Thyroid gland (tissue), 4 donors: ENCODE results near the gene KIF14. TPM values are rescaled to one million over a fixed set of nuclear protein-coding genes. Genes with fewer than 3 reads are reported as not detected.

Experiments used
- DNase-seq, 2 donors: peaks; one replicate each; pipeline ENCODE4 v3.0.0-alpha.2; 2019
- H3K27ac ChIP-seq, 3 donors: fragments of 200-600 bp; sonication (generic); 1 replicate in 2 of 3; 2 replicates in 1 of 3; pipeline ENCODE4 v1.5.1; 2016 to 2019; ENCODE audit warnings: mild to moderate bottlenecking in 1 of 3, moderate library complexity in 1 of 3
- H3K27me3 ChIP-seq: fragments of 200-600 bp; sonication (generic); one replicate; pipeline ENCODE4 v1.5.1; 2019
- H3K36me3 ChIP-seq, 2 donors: fragments of 200-600 bp; sonication (generic); one replicate each; pipeline ENCODE4 v1.5.1; 2016 to 2019
- H3K4me1 ChIP-seq, 2 donors: fragments of 200-600 bp; sonication (generic); one replicate each; pipeline ENCODE4 v1.5.1; 2017 to 2019
- H3K4me3 ChIP-seq, 3 donors: fragments of 200-600 bp; sonication (generic); replicated peaks in 1 of 3; 1 replicate in 2 of 3; 2 replicates in 1 of 3; pipeline ENCODE4 v1.5.1; 2016; ENCODE audit warnings: mild to moderate bottlenecking in 1 of 3
- H3K9me3 ChIP-seq: fragments of 200-600 bp; sonication (generic); one replicate; pipeline ENCODE4 v1.5.1; 2017
- CTCF ChIP-seq, 6 experiments: fragments of 200-600 bp in 3 of 6; fragments of 450-650 bp in 3 of 6; sonication (generic) in 3 of 6; IDR thresholded peaks; one replicate each; pipeline ENCODE4 v1.5.1; 2016 to 2019; ENCODE audit warnings: antibody characterized with exemption in 6 of 6, mild to moderate bottlenecking in 2 of 6, inconsistent platforms in 1 of 6, moderate library complexity in 1 of 6
- POLR2A ChIP-seq, 2 donors: fragments of 450-650 bp; IDR thresholded peaks; one replicate each; pipeline ENCODE4 v1.6.1; 2017; ENCODE audit warnings: antibody characterized with exemption in 2 of 2, mild to moderate bottlenecking in 2 of 2, moderate library complexity in 1 of 2
- WGBS, 2 donors: methylation state at CpG; one replicate each; pipeline ENCODE4 v1.1.5; 2017; 5-methylcytosine and 5-hydroxymethylcytosine counted together
- intact Hi-C: fragments of 100-400 bp; cut with DNase I; formaldehyde crosslinking; loops from one replicate; pipeline ENCODE4 v1.15.1; 2023
- total RNA-seq, 4 donors: library from RNA; depleted of rRNA; stranded (reverse); fragments of >200 nt; gene quantifications; one replicate each; pipeline ENCODE4 v1.2.3, GENCODE V29; 2016

The KIF14 gene
- total RNA-seq, 4 donors from 2014 or later, result 0.05 to 0.42 (median 0.18) TPM

DNA sequence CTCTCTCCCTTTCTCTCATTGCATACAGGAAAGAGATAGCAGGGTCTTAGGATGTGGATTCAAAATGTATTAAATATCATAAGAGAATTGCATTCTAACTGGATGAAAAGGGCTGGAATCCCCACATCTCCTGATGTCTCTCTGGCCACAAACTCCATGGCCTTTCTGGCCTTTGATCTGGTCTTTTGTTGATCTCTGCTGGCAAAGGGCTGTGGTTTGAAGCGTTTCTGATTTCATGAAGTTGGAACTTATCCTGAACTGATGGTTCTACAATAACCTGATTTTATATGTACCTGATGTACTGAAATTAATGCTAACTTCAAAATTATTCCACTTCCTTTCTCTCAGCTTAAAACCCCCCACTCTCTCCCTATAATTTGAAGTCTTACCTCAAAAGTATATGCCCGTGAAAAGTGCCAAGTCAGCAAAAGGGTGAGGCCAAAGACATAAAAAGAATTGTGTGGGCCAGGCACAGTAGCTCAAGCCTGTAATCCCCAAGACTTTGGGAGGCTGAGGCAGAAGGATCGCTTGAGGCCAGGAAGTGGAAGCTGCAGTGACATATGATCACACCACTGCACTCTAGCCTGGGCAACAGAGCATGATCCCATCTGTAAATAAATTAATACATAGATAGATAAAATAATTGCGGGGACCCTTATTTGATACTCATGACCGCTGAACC is 6.4 kb upstream of the KIF14 start:
- intact Hi-C loops, result loop anchor here (10.0 kb wide), 1 partner anchor 108 kb away; the partner anchor contains the start of gene CAMSAP2
- H3K9me3 ChIP-seq, result no peaks in the 10 kb centered on the region
- no peak overlapping the region for H3K4me3 ChIP-seq
- H3K27ac ChIP-seq, result no peak overlapping the region
- H3K36me3 ChIP-seq, result no peaks in the 10 kb centered on the region
- H3K4me1 ChIP-seq, result no peaks in the 10 kb centered on the region
- no peak for DNase-seq
- H3K27me3 ChIP-seq, result no peaks in the 10 kb centered on the region
- no peak for TF ChIP-seq CTCF (IDR thresholded peaks at IDR 0.05)
- no peak for TF ChIP-seq POLR2A (IDR thresholded peaks at IDR 0.05)
- WGBS, 2 donors, result 74 to 79% methylated on average over 5 of the region's 5 CpGs

GRCh38 chr1:200625381-200625824 is 4.9 kb upstream of the KIF14 start:
- Histone ChIP-seq H3K27me3 (no peaks in the 10 kb centered on the region), H3K36me3 (no peaks in the 10 kb centered on the region), H3K4me3 (no peak overlapping the region), H3K4me1 (peaks cover 0 to under 1% of the 10 kb centered on the region in 2 donors), H3K27ac (no peak overlapping the region), H3K9me3 (no peaks in the 10 kb centered on the region)
- no peak for DNase-seq
- TF ChIP-seq CTCF (IDR thresholded peaks at IDR 0.05), result no peak
- TF ChIP-seq POLR2A (IDR thresholded peaks at IDR 0.05), result no peak
- WGBS, 2 donors, result 31 to 51% methylated on average over 1 of the region's 1 CpG
- intact Hi-C loops, result loop anchor here (10.0 kb wide), 1 partner anchor 109 kb away; the partner anchor contains the start of gene CAMSAP2

- Histone ChIP-seq H3K27ac (no peak overlapping the region), H3K36me3 (no peaks in the 10 kb centered on the region), H3K4me1 (peaks cover 0 to 7% of the 10 kb centered on the region in 2 donors), H3K9me3 (no peaks in the 10 kb centered on the region), H3K4me3 (no peak overlapping the region), H3K27me3 (no peaks in the 10 kb centered on the region)
- intact Hi-C loops, result loop anchor here (10.0 kb wide), 1 partner anchor 110 kb away; the partner anchor contains the start of gene CAMSAP2
- DNase-seq, result no peak
- WGBS, 2 donors, result 96% methylated on average over 2 of the region's 2 CpGs
- TF ChIP-seq POLR2A (IDR thresholded peaks at IDR 0.05) (no peak), CTCF (IDR thresholded peaks at IDR 0.05) (no peak)
These were observed 4.3 kb upstream of the KIF14 start for GRCh38 chr1:200624679-200625335.

DNA sequence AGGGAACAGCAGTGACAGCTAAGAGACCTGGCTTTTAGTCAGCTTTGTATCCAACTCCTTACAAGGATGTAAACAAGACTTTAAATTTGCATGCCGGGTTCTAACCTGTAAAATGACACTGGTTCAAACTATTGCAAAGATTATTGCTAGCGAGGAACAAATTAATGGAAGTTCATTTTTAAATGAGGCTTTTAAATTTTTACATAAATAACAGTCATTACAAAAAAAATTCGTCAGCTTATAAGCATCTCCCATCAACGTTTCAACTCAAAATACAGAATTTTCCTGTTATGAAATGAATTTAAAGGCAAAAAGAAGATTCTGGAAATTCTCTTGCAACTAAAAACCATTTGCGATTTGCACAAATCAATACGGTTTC is 668 bp downstream of the KIF14 start:
- Histone ChIP-seq H3K9me3 (no peaks in the 10 kb centered on the region), H3K27ac (no peak overlapping the region), H3K4me3 (peak overlapping the region in 2 of 3 donors; percentile 47 to 81), H3K4me1 (peaks cover 0 to 7% of the 10 kb centered on the region in 2 donors), H3K36me3 (no peaks in the 10 kb centered on the region), H3K27me3 (no peaks in the 10 kb centered on the region)
- intact Hi-C loops, result loop anchor here (5.0 to 10.0 kb wide), 2 partner anchors 115 to 182 kb away; partner anchors contain the start of gene CAMSAP2
- WGBS, 2 donors, result 9 to 18% methylated on average over 6 of the region's 6 CpGs
- DNase-seq, result no peak
- TF ChIP-seq CTCF (IDR thresholded peaks at IDR 0.05) (no peak), POLR2A (IDR thresholded peaks at IDR 0.05) (no peak)

GRCh38 chr1:200610846-200611245 is 9.7 kb downstream of the KIF14 start:
- no peaks in the 10 kb centered on the region for H3K36me3 ChIP-seq
- no peak overlapping the region for H3K27ac ChIP-seq
- TF ChIP-seq POLR2A (IDR thresholded peaks at IDR 0.05), result no peak
- TF ChIP-seq CTCF (IDR thresholded peaks at IDR 0.05), result no peak
- 65 to 76% methylated on average over 2 of the region's 2 CpGs for WGBS, 2 donors
- no peak for DNase-seq
- H3K9me3 ChIP-seq, result no peaks in the 10 kb centered on the region
- intact Hi-C loops, result no loop called here
- no peaks in the 10 kb centered on the region for H3K4me1 ChIP-seq
- H3K27me3 ChIP-seq, result no peaks in the 10 kb centered on the region
- H3K4me3 ChIP-seq, result no peak overlapping the region
